Activated CD8-positive, alpha-beta T cell treated with anti-CD3 and anti-CD28 coated beads for 36 hours (primary cell): ENCODE measurements around the gene COPZ1. TPM values are rescaled to one million over a fixed set of nuclear protein-coding genes. Genes with fewer than 3 reads are reported as not detected.
A peak's percentile ranks its signal among the peaks of the same experiment; 100 is the strongest.

Experiments used
- ATAC-seq: fragments of 200-7000 bp; cut with Tn5 transposase; one replicate; pipeline ENCODE4 v1.10.0; 2021; ENCODE audit warnings: mild to moderate bottlenecking, moderate library complexity
- CTCF ChIA-PET: fragments of 350-600 bp; sonication (Branson Sonifier 250); formaldehyde crosslinking; loops from one replicate; lab custom pipeline; 2021; ENCODE audit warnings: antibody characterized with exemption; lab: Charles Lee
- POLR2A ChIA-PET: fragments of 350-600 bp; sonication (Branson Sonifier 250); formaldehyde crosslinking; loops from one replicate; lab custom pipeline; 2021; ENCODE audit warnings: antibody characterized with exemption; lab: Charles Lee
- DNase-seq: peaks from one replicate; pipeline ENCODE4 v3.0.0-alpha.2; 2020
- H3K27ac Mint-ChIP-seq: one replicate; pipeline ENCODE4 v1.8.0; 2021; ENCODE audit warnings: mild to moderate bottlenecking, mixed read lengths
- H3K27me3 Mint-ChIP-seq: one replicate; pipeline ENCODE4 v1.8.0; 2021; ENCODE audit warnings: mixed read lengths
- H3K36me3 Mint-ChIP-seq: one replicate; pipeline ENCODE4 v1.8.0; 2021; ENCODE audit warnings: low read depth, mixed read lengths
- H3K4me1 Mint-ChIP-seq: one replicate; pipeline ENCODE4 v1.8.0; 2021; ENCODE audit warnings: low read depth, mixed read lengths
- H3K4me3 Mint-ChIP-seq: one replicate; pipeline ENCODE4 v1.8.0; 2021; ENCODE audit warnings: mild to moderate bottlenecking, moderate library complexity, mixed read lengths
- H3K9me3 Mint-ChIP-seq: one replicate; pipeline ENCODE4 v1.8.0; 2021; ENCODE audit warnings: mixed read lengths
- CTCF ChIP-seq: fragments of 200-600 bp; IDR thresholded peaks from one replicate; pipeline ENCODE4 v1.8.0; 2022; ENCODE audit warnings: antibody characterized with exemption, mild to moderate bottlenecking
- intact Hi-C: fragments of 100-400 bp; cut with micrococcal nuclease; formaldehyde crosslinking; loops from one replicate; pipeline ENCODE4 v1.10.0; 2022
- total RNA-seq, 2 experiments: library from RNA; stranded (reverse); gene quantifications; one replicate each; pipeline ENCODE4 v1.2.3, GENCODE V29; 2021

COPZ1 gene
- total RNA-seq, 2 experiments from 2014 or later = 75.8 to 78.4 TPM

GRCh38 chr12:54300732-54301427 lies 24.1 kb upstream of the COPZ1 start, which contains the start of gene NFE2:
Gene NFE2, minus strand, starts transcription at chr12:54301015. Its CDS starts 5,767 bp downstream, at chr12:54295248.
- peaks cover 10% of the 10 kb centered on the region for H3K4me1 Mint-ChIP-seq
- H3K9me3 Mint-ChIP-seq = no peaks in the 10 kb centered on the region
- peaks cover 45% of the 10 kb centered on the region for H3K27me3 Mint-ChIP-seq
- ChIA-PET POLR2A (interaction anchor here (1.0 to 3.3 kb wide), 3 partner anchors 12 to 19 kb away, joined by 4 to 33 read pairs (median 5); no protein-coding TSS in a partner anchor), CTCF (interaction anchor here (0.6 to 3.5 kb wide), 9 partner anchors 9 to 139 kb away, joined by 3 to 14 read pairs (median 6); partner anchors contain the start of gene COPZ1)
- no peak within 1 kb of the TSS for H3K27ac Mint-ChIP-seq
- H3K36me3 Mint-ChIP-seq = no peaks in the 10 kb centered on the region
- ATAC-seq (peak; percentile 69), DNase-seq (peak; percentile 55)
- H3K4me3 Mint-ChIP-seq = no peak within 1 kb of the TSS
- intact Hi-C loops = no loop called here
- TF ChIP-seq CTCF = no peak

- H3K27me3 Mint-ChIP-seq = peaks cover 45% of the 10 kb centered on the region
- peaks cover 10% of the 10 kb centered on the region for H3K4me1 Mint-ChIP-seq
- H3K36me3 Mint-ChIP-seq = no peaks in the 10 kb centered on the region
- POLR2A ChIA-PET = interaction anchor here (0.7 to 3.3 kb wide), 5 partner anchors 13 to 215 kb away, joined by 3 to 33 read pairs (median 4); partner anchors contain the start of genes CBX5 and HNRNPA1
- no peak for TF ChIP-seq CTCF
- H3K9me3 Mint-ChIP-seq = no peaks in the 10 kb centered on the region
- intact Hi-C loops = no loop called here
- CTCF ChIA-PET = interaction anchor here (0.9 to 3.5 kb wide), 11 partner anchors 8 to 138 kb away, joined by 3 to 14 read pairs (median 4); partner anchors contain the start of gene COPZ1
- no peak for DNase-seq
- no peak overlapping the region for H3K4me3 Mint-ChIP-seq
- no peak for ATAC-seq
- H3K27ac Mint-ChIP-seq = no peak overlapping the region
Observed at GRCh38 chr12:54301428-54302048, 23.4 kb upstream of the COPZ1 start.

GRCh38 chr12:54303640-54304039 lies 21.3 kb upstream of the COPZ1 start:
- TF ChIP-seq CTCF = no peak
- Mint-ChIP-seq H3K4me3 (no peak overlapping the region), H3K27ac (no peak overlapping the region), H3K27me3 (peaks cover 40% of the 10 kb centered on the region), H3K4me1 (peaks cover 12% of the 10 kb centered on the region), H3K36me3 (no peaks in the 10 kb centered on the region), H3K9me3 (no peaks in the 10 kb centered on the region)
- POLR2A ChIA-PET = no interaction called here
- DNase-seq (no peak), ATAC-seq (no peak)
- intact Hi-C loops = no loop called here
- CTCF ChIA-PET = no interaction called here

- CTCF ChIA-PET = no interaction called here
- peak; percentile 35 for ATAC-seq
- H3K36me3 Mint-ChIP-seq = no peaks in the 10 kb centered on the region
- H3K27me3 Mint-ChIP-seq = peaks cover 36% of the 10 kb centered on the region
- no peak overlapping the region for H3K4me3 Mint-ChIP-seq
- POLR2A ChIA-PET = no interaction called here
- intact Hi-C loops = no loop called here
- H3K9me3 Mint-ChIP-seq = no peaks in the 10 kb centered on the region
- peaks cover 12% of the 10 kb centered on the region for H3K4me1 Mint-ChIP-seq
- H3K27ac Mint-ChIP-seq = no peak overlapping the region
- no peak for TF ChIP-seq CTCF
- peak; percentile 19 for DNase-seq
Observed at GRCh38 chr12:54304187-54304810, 20.6 kb upstream of the COPZ1 start.
